HG03196 (cell line): ENCODE measurements around the gene SCARF2.
"Not testable (repeated sequence)": the region's sequence is repeated elsewhere in the genome, so short reads cannot be mapped to it uniquely, and the experiment has no call there.

Source experiments
- ATAC-seq: cut with Tn5 transposase; IDR thresholded peaks from one replicate; pipeline ENCODE4 v1.9.1; 2021; ENCODE audit not compliant: unreplicated experiment

SCARF2 gene

GRCh38 chr22:20428496-20429253 lies 8.9 kb downstream of the SCARF2 start:
- no peak for ATAC-seq

GRCh38 chr22:20427945-20428417 lies 9.6 kb downstream of the SCARF2 start:
- no peak for ATAC-seq

GRCh38 chr22:20427104-20427944 lies 10.3 kb downstream of the SCARF2 start:
- no peak for ATAC-seq

GRCh38 chr22:20426259-20426615 lies 11.4 kb downstream of the SCARF2 start:
- ATAC-seq, result no peak

GRCh38 chr22:20425566-20426258 lies 11.9 kb downstream of the SCARF2 start:
- ATAC-seq, result no peak

GRCh38 chr22:20424932-20425565 lies 12.6 kb downstream of the SCARF2 start:
- no peak for ATAC-seq

- ATAC-seq, result no peak
Measured at GRCh38 chr22:20424568-20424931, 13.1 kb downstream of the SCARF2 start.

- ATAC-seq, result no peak
Measured at GRCh38 chr22:20423906-20424551, 13.6 kb downstream of the SCARF2 start.

GRCh38 chr22:20423008-20423905 lies 14.4 kb downstream of the SCARF2 start:
- ATAC-seq, result no peak

GRCh38 chr22:20422271-20423007 lies 15.2 kb downstream of the SCARF2 start:
- no peak for ATAC-seq

GRCh38 chr22:20421507-20421874 lies 16.1 kb downstream of the SCARF2 start:
- no peak for ATAC-seq

GRCh38 chr22:20420157-20420842 lies 17.3 kb downstream of the SCARF2 start:
- no peak for ATAC-seq

- no peak for ATAC-seq
Measured at GRCh38 chr22:20419664-20419951, 18.0 kb downstream of the SCARF2 start.

GRCh38 chr22:20418211-20418788 lies 19.3 kb downstream of the SCARF2 start:
- no peak for ATAC-seq

GRCh38 chr22:20415699-20416098 lies 21.9 kb downstream of the SCARF2 start:
- ATAC-seq, result not testable (repeated sequence)

GRCh38 chr22:20415241-20415640 lies 22.4 kb downstream of the SCARF2 start:
- not testable (repeated sequence) for ATAC-seq

GRCh38 chr22:20414450-20414849 lies 23.2 kb downstream of the SCARF2 start:
- ATAC-seq, result no peak

- ATAC-seq, result no peak
Measured at GRCh38 chr22:20414059-20414440, 23.6 kb downstream of the SCARF2 start.
